ENCODE data around the gene CHRDL2. TPM values are rescaled to one million over a fixed set of nuclear protein-coding genes. Genes with fewer than 3 reads are reported as not detected.
"Not testable (repeated sequence)": the region's sequence is repeated elsewhere in the genome, so short reads cannot be mapped to it uniquely, and the experiment has no call there.

The CHRDL2 gene
- total RNA-seq, 1 donor from 2014 or later, result not detected

- TF ChIP-seq CTCF (IDR thresholded peaks at IDR 0.05; ENCODE audit: insufficient read depth, low read length, severe bottlenecking), result no peak
- Histone ChIP-seq H3K36me3 (ENCODE audit: control insufficient read depth, insufficient read depth, low read length) (no peaks in the 10 kb centered on the region), H3K4me3 (ENCODE audit: low read depth, low read length) (no peak overlapping the region), H3K27me3 (ENCODE audit: control insufficient read depth, insufficient read depth, low read length) (no peaks in the 10 kb centered on the region)
- no peak for FAIRE-seq
- no peak for DNase-seq (ENCODE audit: low read depth)
Measured at GRCh38 chr11:74663315-74663714, 67.9 kb downstream of the CHRDL2 start.

GRCh38 chr11:74662487-74663103 is 68.6 kb downstream of the CHRDL2 start:
- Histone ChIP-seq H3K27me3 (ENCODE audit: control insufficient read depth, insufficient read depth, low read length) (no peaks in the 10 kb centered on the region), H3K4me3 (ENCODE audit: low read depth, low read length) (no peak overlapping the region), H3K36me3 (ENCODE audit: control insufficient read depth, insufficient read depth, low read length) (no peaks in the 10 kb centered on the region)
- no peak for TF ChIP-seq CTCF (IDR thresholded peaks at IDR 0.05; ENCODE audit: insufficient read depth, low read length, severe bottlenecking)
- DNase-seq (ENCODE audit: low read depth), result no peak
- peak; percentile 88 for FAIRE-seq

- H3K27me3 ChIP-seq (ENCODE audit: control insufficient read depth, insufficient read depth, low read length); FAIRE-seq; H3K36me3 ChIP-seq (ENCODE audit: control insufficient read depth, insufficient read depth, low read length); DNase-seq (ENCODE audit: low read depth); H3K4me3 ChIP-seq (ENCODE audit: low read depth, low read length): not testable (repeated sequence)
Measured at GRCh38 chr11:74659124-74659523, 72.1 kb downstream of the CHRDL2 start.

- Histone ChIP-seq H3K4me3 (ENCODE audit: low read depth, low read length) (no peak overlapping the region), H3K36me3 (ENCODE audit: control insufficient read depth, insufficient read depth, low read length) (peaks cover 2% of the 10 kb centered on the region), H3K27me3 (ENCODE audit: control insufficient read depth, insufficient read depth, low read length) (no peaks in the 10 kb centered on the region)
- DNase-seq (ENCODE audit: low read depth) (no peak), FAIRE-seq (no peak)
- no peak for TF ChIP-seq CTCF (IDR thresholded peaks at IDR 0.05; ENCODE audit: insufficient read depth, low read length, severe bottlenecking)
Measured at GRCh38 chr11:74654976-74655375, 76.2 kb downstream of the CHRDL2 start.

GRCh38 chr11:74650498-74650897 is 80.7 kb downstream of the CHRDL2 start:
- DNase-seq (ENCODE audit: low read depth) (no peak), FAIRE-seq (no peak)
- H3K36me3 ChIP-seq (ENCODE audit: control insufficient read depth, insufficient read depth, low read length), result peaks cover 2% of the 10 kb centered on the region
- H3K4me3 ChIP-seq (ENCODE audit: low read depth, low read length), result no peak overlapping the region
- no peaks in the 10 kb centered on the region for H3K27me3 ChIP-seq (ENCODE audit: control insufficient read depth, insufficient read depth, low read length)
- TF ChIP-seq CTCF (IDR thresholded peaks at IDR 0.05; ENCODE audit: insufficient read depth, low read length, severe bottlenecking), result no peak

GRCh38 chr11:74648894-74649293 is 82.3 kb downstream of the CHRDL2 start:
- FAIRE-seq, result no peak
- DNase-seq (ENCODE audit: low read depth), result no peak
- Histone ChIP-seq H3K4me3 (ENCODE audit: low read depth, low read length) (no peak overlapping the region), H3K36me3 (ENCODE audit: control insufficient read depth, insufficient read depth, low read length) (peaks cover 2% of the 10 kb centered on the region), H3K27me3 (ENCODE audit: control insufficient read depth, insufficient read depth, low read length) (no peaks in the 10 kb centered on the region)
- TF ChIP-seq CTCF (IDR thresholded peaks at IDR 0.05; ENCODE audit: insufficient read depth, low read length, severe bottlenecking), result no peak

Data from bronchial epithelial cell (primary cell).